IMR-90 (cell line): ENCODE data around the gene SNAPC2. TPM values are rescaled to one million over a fixed set of nuclear protein-coding genes. Genes with fewer than 3 reads are reported as not detected.

ENCODE experiments used
- ATAC-seq: fragments of 200-7000 bp; cut with Tn5 transposase; 2 replicates; pipeline ENCODE4 v1.9.1; 2020; ENCODE audit warnings: low read depth, mild to moderate bottlenecking, moderate library complexity
- BruUV-seq: library from RNA; stranded (reverse); fragments of 400-500 nt; replicated peaks from 2 replicates; lab custom pipeline; 2021; lab: Mats Ljungman, UMichigan
- CTCF ChIA-PET: fragments of 300-600 bp; formaldehyde crosslinking; extraction: SDS; loops from one replicate; lab custom pipeline; 2021; ENCODE audit warnings: antibody characterized with exemption; lab: Yijun Ruan, JAX
- POLR2A ChIA-PET: fragments of 300-600 bp; sonication (Branson Sonifier 250); formaldehyde crosslinking; loops from one replicate; lab custom pipeline; 2022; ENCODE audit warnings: antibody characterized with exemption; ENCODE audit not compliant: unreplicated experiment; lab: Charles Lee
- DNase-seq: peaks from one replicate; pipeline ENCODE4 v3.0.0; 2013
- H2AFZ ChIP-seq: replicated peaks from 2 replicates; pipeline ENCODE3; 2013; ENCODE audit warnings: low read length, mild to moderate bottlenecking; ENCODE audit not compliant: poor library complexity
- H2AK5ac ChIP-seq: 2 replicates; pipeline ENCODE4 v1.6.1; 2013; ENCODE audit warnings: low read depth, low read length, inconsistent platforms
- H2AK9ac ChIP-seq: replicated peaks from 2 replicates; pipeline ENCODE3; 2013; ENCODE audit warnings: mild to moderate bottlenecking, low read depth, low read length, moderate library complexity; ENCODE audit not compliant: poor library complexity
- H2BK120ac ChIP-seq: 2 replicates; pipeline ENCODE4 v1.6.1; 2013; ENCODE audit warnings: low read depth, low read length, inconsistent platforms
- H2BK15ac ChIP-seq: 3 replicates; pipeline ENCODE4 v1.6.1; 2013; ENCODE audit warnings: low read depth, low read length, inconsistent platforms
- H2BK20ac ChIP-seq: 2 replicates; pipeline ENCODE4 v1.6.1; 2013; ENCODE audit warnings: low read depth, mild to moderate bottlenecking, inconsistent platforms, low read length, moderate library complexity
- H2BK5ac ChIP-seq: 2 replicates; pipeline ENCODE4 v1.6.1; 2013; ENCODE audit warnings: mild to moderate bottlenecking, low read depth, low read length, inconsistent platforms; ENCODE audit not compliant: poor library complexity, severe bottlenecking
- H3K14ac ChIP-seq: replicated peaks from 2 replicates; pipeline ENCODE4 v1.6.1; 2013; ENCODE audit warnings: low read depth, low read length, inconsistent platforms
- H3K18ac ChIP-seq: 2 replicates; pipeline ENCODE4 v1.6.1; 2013; ENCODE audit warnings: low read depth, low read length, control low read depth
- H3K23ac ChIP-seq: 2 replicates; pipeline ENCODE4 v1.6.1; 2013; ENCODE audit warnings: low read depth, low read length, inconsistent platforms
- H3K27ac ChIP-seq: 2 replicates; pipeline ENCODE4 v1.5.1; 2013; ENCODE audit warnings: mild to moderate bottlenecking, control low read depth, low read length; ENCODE audit not compliant: insufficient read depth
- H3K27me3 ChIP-seq: 2 replicates; pipeline ENCODE4 v1.6.1; 2013; ENCODE audit warnings: low read length; ENCODE audit not compliant: control insufficient read depth, insufficient read depth
- H3K36me3 ChIP-seq: 2 replicates; pipeline ENCODE4 v1.6.1; 2013; ENCODE audit warnings: low read length, mixed read lengths; ENCODE audit not compliant: control insufficient read depth, insufficient read depth
- H3K4ac ChIP-seq: 2 replicates; pipeline ENCODE4 v1.6.1; 2013; ENCODE audit warnings: low read depth, low read length, inconsistent platforms
- H3K4me1 ChIP-seq: 2 replicates; pipeline ENCODE4 v1.6.1; 2013; ENCODE audit warnings: low read length, mixed read lengths; ENCODE audit not compliant: control insufficient read depth, insufficient read depth
- H3K4me2 ChIP-seq: 2 replicates; pipeline ENCODE4 v1.6.1; 2013; ENCODE audit warnings: low read depth, mild to moderate bottlenecking, control low read depth, low read length, moderate library complexity
- H3K4me3 ChIP-seq: 2 replicates; pipeline ENCODE4 v1.5.1; 2013; ENCODE audit warnings: low read depth, mild to moderate bottlenecking, control low read depth, low read length, moderate library complexity; ENCODE audit not compliant: insufficient read depth
- H3K56ac ChIP-seq: 2 replicates; pipeline ENCODE4 v1.6.1; 2013; ENCODE audit warnings: low read length, inconsistent platforms; ENCODE audit not compliant: insufficient read depth; ENCODE audit errors: extremely low read depth
- H3K79me1 ChIP-seq, 2 experiments: 2 replicates each; pipeline ENCODE4 v1.6.1; 2013; ENCODE audit warnings: low read length in 2 of 2, inconsistent platforms in 1 of 2, low read depth in 1 of 2
- H3K9ac ChIP-seq: 2 replicates; pipeline ENCODE4 v1.6.1; 2013; ENCODE audit warnings: low read depth, low read length, control low read depth
- H3K9me1 ChIP-seq: 2 replicates; pipeline ENCODE4 v1.6.1; 2013; ENCODE audit warnings: low read length, inconsistent platforms; ENCODE audit not compliant: insufficient read depth
- H3K9me3 ChIP-seq: 2 replicates; pipeline ENCODE4 v1.6.1; 2013; ENCODE audit warnings: low read length; ENCODE audit not compliant: control insufficient read depth, insufficient read depth
- H4K20me1 ChIP-seq: 2 replicates; pipeline ENCODE4 v1.6.1; 2013; ENCODE audit warnings: low read length, inconsistent platforms; ENCODE audit not compliant: insufficient read depth
- H4K5ac ChIP-seq: 2 replicates; pipeline ENCODE4 v1.6.1; 2013; ENCODE audit warnings: mild to moderate bottlenecking, low read depth, low read length, control low read depth
- H4K8ac ChIP-seq, 2 experiments: 2 replicates each; pipeline ENCODE4 v1.6.1; 2013; ENCODE audit warnings: low read depth in 2 of 2, low read length in 2 of 2, control low read depth in 1 of 2, inconsistent platforms in 1 of 2
- H4K91ac ChIP-seq: 2 replicates; pipeline ENCODE4 v1.6.1; 2013; ENCODE audit warnings: low read depth, low read length, inconsistent platforms; ENCODE audit not compliant: insufficient read depth
- BHLHE40 ChIP-seq: fragments of 150-350 bp; IDR thresholded peaks from 2 replicates; pipeline ENCODE4 v1.6.1; 2016; ENCODE audit warnings: mild to moderate bottlenecking, low read depth, low read length
- CHD1 ChIP-seq: IDR thresholded peaks from 2 replicates; pipeline ENCODE4 v1.6.1; 2012; ENCODE audit warnings: low read depth, low read length, improper control_type of control experiment
- MAFK ChIP-seq: IDR thresholded peaks from 2 replicates; pipeline ENCODE4 v1.6.1; 2012; ENCODE audit warnings: low read depth, low read length, improper control_type of control experiment
- MXI1 ChIP-seq: IDR thresholded peaks from 2 replicates; pipeline ENCODE4 v1.6.1; 2012; ENCODE audit warnings: low read depth, mild to moderate bottlenecking, low read length, moderate library complexity, borderline replicate concordance
- POLR2A ChIP-seq: IDR thresholded peaks from 2 replicates; pipeline ENCODE4 v1.6.1; 2012; ENCODE audit warnings: mild to moderate bottlenecking, low read depth, low read length
- RAD21 ChIP-seq: IDR thresholded peaks from 2 replicates; pipeline ENCODE4 v1.6.1; 2012; ENCODE audit warnings: low read length, improper control_type of control experiment
- RCOR1 ChIP-seq: IDR thresholded peaks from 2 replicates; pipeline ENCODE4 v1.6.1; 2012; ENCODE audit warnings: mild to moderate bottlenecking, low read length, improper control_type of control experiment; ENCODE audit not compliant: insufficient replicate concordance
- RFX5 ChIP-seq: IDR thresholded peaks from 2 replicates; pipeline ENCODE4 v1.8.0; 2012; ENCODE audit warnings: low read depth, mild to moderate bottlenecking, low read length, moderate library complexity
- SMC3 ChIP-seq: fragments of 150-350 bp; IDR thresholded peaks from 2 replicates; pipeline ENCODE4 v1.6.1; 2016; ENCODE audit warnings: low read depth, mild to moderate bottlenecking, antibody characterized with exemption, low read length, moderate library complexity
- USF2 ChIP-seq: fragments of 150-350 bp; IDR thresholded peaks from 2 replicates; pipeline ENCODE4 v1.6.1; 2017; ENCODE audit warnings: mild to moderate bottlenecking, antibody characterized with exemption, low read length, low read depth
- WGBS, 2 experiments: methylation state at CpG; one replicate each; pipeline versions ENCODE4 v1.1.5 to v1.1.7; 2013; ENCODE audit warnings: missing lambda C conversion rate in 2 of 2; ENCODE audit not compliant: insufficient read length in 1 of 2; ENCODE audit errors: extremely low coverage in 2 of 2; 5-methylcytosine and 5-hydroxymethylcytosine counted together
- dilution Hi-C: fragments of 300-500 bp; cut with HindIII; formaldehyde crosslinking; loops from one replicate; pipeline ENCODE4 v1.14.3; 2018; ENCODE audit warnings: low sequenced_read_pairs; ENCODE audit not compliant: unreplicated experiment
- in situ Hi-C: fragments of 300-500 bp; cut with MboI; formaldehyde crosslinking; loops from 3 replicates; pipeline ENCODE4 v1.14.3; 2019; ENCODE audit warnings: low sequenced_read_pairs, inconsistent platforms, mixed read lengths
- intact Hi-C: fragments of 100-400 bp; cut with micrococcal nuclease; formaldehyde crosslinking; loops from 2 replicates; pipeline ENCODE4 v1.10.0; 2022
- polyA plus RNA-seq, 3 experiments: library from polyadenylated mRNA; depleted of rRNA; stranded (reverse); fragments of >200 nt; gene quantifications; 2 replicates each; pipeline ENCODE4 v1.2.3, GENCODE V29; 2012; ENCODE audit warnings: low replicate concordance in 1 of 3
- total RNA-seq: library from RNA; depleted of rRNA; stranded (reverse); fragments of >200 nt; gene quantifications from 2 replicates; pipeline ENCODE4 v1.2.3, GENCODE V29; 2012
- TF ChIP-seq, protein P1 (sequence below): fragments of 150-350 bp; IDR thresholded peaks from 2 replicates; pipeline ENCODE4 v1.6.1; 2016; ENCODE audit warnings: low read depth, mild to moderate bottlenecking, low read length, moderate library complexity, borderline replicate concordance

SNAPC2 gene
- total and polyA plus RNA-seq, 2 of the 4 experiments (the other 2 are of a cell fraction): 12.5 to 29.2 TPM

DNA sequence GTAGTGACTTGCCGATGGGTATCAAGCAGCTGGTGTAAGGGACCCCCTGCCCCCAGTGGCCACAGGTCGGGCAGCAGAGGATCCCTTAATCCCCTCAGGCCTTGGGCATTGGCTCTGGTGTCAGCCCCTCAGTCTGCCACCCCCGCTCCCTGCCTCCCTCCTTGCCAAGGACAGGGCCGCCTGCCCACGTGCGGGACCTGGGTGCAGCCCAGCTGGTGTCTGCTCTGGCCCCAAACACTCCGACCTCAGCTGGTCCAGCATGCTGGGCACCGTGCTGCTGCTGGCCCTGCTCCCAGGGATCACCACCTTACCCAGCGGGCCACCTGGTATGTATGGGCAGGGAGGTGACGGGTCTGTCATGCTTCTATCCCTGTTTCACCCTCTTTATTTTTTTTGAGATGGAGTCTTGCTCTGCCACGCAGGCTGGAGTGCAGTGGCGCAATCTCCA is 5.5 kb upstream of the SNAPC2 start, which contains the start of gene TGFBR3L:
TSS of gene TGFBR3L (plus strand) at position 233 of the 448 bp plus-strand sequence.
- in situ Hi-C loops (no loop called here), intact Hi-C loops (no loop called here), dilution Hi-C loops (no loop called here)
- H2BK15ac ChIP-seq: no peak within 1 kb of the TSS
- H4K8ac ChIP-seq: no peak within 1 kb of the TSS
- no peak for TF ChIP-seq RFX5
- no peak for TF ChIP-seq RCOR1
- TF ChIP-seq, protein P1, sequence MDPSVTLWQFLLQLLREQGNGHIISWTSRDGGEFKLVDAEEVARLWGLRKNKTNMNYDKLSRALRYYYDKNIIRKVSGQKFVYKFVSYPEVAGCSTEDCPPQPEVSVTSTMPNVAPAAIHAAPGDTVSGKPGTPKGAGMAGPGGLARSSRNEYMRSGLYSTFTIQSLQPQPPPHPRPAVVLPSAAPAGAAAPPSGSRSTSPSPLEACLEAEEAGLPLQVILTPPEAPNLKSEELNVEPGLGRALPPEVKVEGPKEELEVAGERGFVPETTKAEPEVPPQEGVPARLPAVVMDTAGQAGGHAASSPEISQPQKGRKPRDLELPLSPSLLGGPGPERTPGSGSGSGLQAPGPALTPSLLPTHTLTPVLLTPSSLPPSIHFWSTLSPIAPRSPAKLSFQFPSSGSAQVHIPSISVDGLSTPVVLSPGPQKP: no peak
- TF ChIP-seq SMC3: no peak
- TF ChIP-seq MAFK: no peak
- no peak for TF ChIP-seq MXI1
- no peak for TF ChIP-seq POLR2A
- TF ChIP-seq BHLHE40: no peak
- TF ChIP-seq RAD21: no peak
- no peak for TF ChIP-seq USF2
- no peak for TF ChIP-seq CHD1
- ChIA-PET CTCF (no interaction called here), POLR2A (no interaction called here)
- H3K4ac ChIP-seq: no peak within 1 kb of the TSS
- H3K4me2 ChIP-seq: no peak within 1 kb of the TSS; the same call in 1 of the 2 replicates
- peaks cover 11% of the 10 kb centered on the region for H3K4me1 ChIP-seq
- no peak within 1 kb of the TSS for H2BK5ac ChIP-seq
- no peak within 1 kb of the TSS for H3K14ac ChIP-seq
- H2AFZ ChIP-seq: peak within 1 kb of the TSS; percentile 90
- no peak for DNase-seq
- no peak within 1 kb of the TSS for H4K5ac ChIP-seq
- no peak within 1 kb of the TSS for H3K9ac ChIP-seq
- H3K9me3 ChIP-seq: no peaks in the 10 kb centered on the region
- no peak within 1 kb of the TSS for H3K18ac ChIP-seq
- ATAC-seq: no peak
- H4K20me1 ChIP-seq: no peaks in the 10 kb centered on the region; the same call in 1 of the 2 replicates
- no peak within 1 kb of the TSS for H4K91ac ChIP-seq
- peaks cover 2% of the 10 kb centered on the region for H3K9me1 ChIP-seq
- 80% methylated on average over 3 of the region's 12 CpGs; no CpG with 5 or more reads in 1 of the 2 experiments for WGBS, 2 experiments
- H2BK20ac ChIP-seq: no peak within 1 kb of the TSS
- H2AK5ac ChIP-seq: no peak within 1 kb of the TSS; the same call in none of the 2 replicates
- no peak within 1 kb of the TSS for H3K27ac ChIP-seq
- H3K27me3 ChIP-seq: peaks cover 11% of the 10 kb centered on the region
- no peak within 1 kb of the TSS for H2BK120ac ChIP-seq
- no peak within 1 kb of the TSS for H3K23ac ChIP-seq
- no peak within 1 kb of the TSS for H3K56ac ChIP-seq
- H3K36me3 ChIP-seq: peaks cover 25% of the 10 kb centered on the region
- BruUV-seq: no TSS peak
- H2AK9ac ChIP-seq: peak within 1 kb of the TSS; percentile 89
- H3K4me3 ChIP-seq: no peak within 1 kb of the TSS
- H3K79me1 ChIP-seq: peaks cover 0 to 6% of the 10 kb centered on the region in 2 experiments; a peak in 2 of 4 replicates
